OCI-LY7 (cell line): ENCODE data around the gene R3HDM4.

Experiments used
- EZH2phosphoT487 ChIP-seq: fragments of 200-600 bp; sonication (generic); IDR thresholded peaks from 2 replicates; pipeline ENCODE4 v1.6.1; 2018; ENCODE audit warnings: low read depth, borderline replicate concordance, mild to moderate bottlenecking, mixed run types, antibody characterized with exemption, low read length, moderate library complexity, mixed read lengths
- TF ChIP-seq, protein P1 (sequence below): fragments of 200-600 bp; sonication (generic); conservative IDR thresholded peaks from 2 replicates; pipeline ENCODE4 v1.5.1; 2014; ENCODE audit warnings: mild to moderate bottlenecking, antibody characterized with exemption, low read length, moderate library complexity, mixed read lengths

DNA sequence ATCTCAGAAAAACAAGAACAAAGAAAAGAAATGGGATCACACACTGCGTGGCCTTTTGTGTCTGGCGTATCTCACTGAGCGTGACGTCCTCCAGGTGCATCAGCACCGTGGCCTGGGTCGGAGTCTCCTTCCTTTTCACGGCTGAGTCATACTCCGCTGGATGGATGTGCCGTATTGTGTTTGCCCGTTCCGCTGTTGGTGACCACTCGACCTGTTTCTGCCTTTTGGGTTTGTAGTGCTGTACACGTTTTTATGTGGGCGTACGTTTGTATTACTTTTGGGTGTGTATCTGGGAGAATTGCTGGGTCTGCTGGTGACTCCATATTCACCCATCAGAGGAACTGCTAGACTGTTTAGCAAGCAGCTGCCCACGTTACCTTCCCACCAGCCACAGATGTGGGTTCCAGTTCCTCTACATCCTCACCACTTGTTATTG is 24.3 kb upstream of the R3HDM4 start:
- TF ChIP-seq, protein P1, sequence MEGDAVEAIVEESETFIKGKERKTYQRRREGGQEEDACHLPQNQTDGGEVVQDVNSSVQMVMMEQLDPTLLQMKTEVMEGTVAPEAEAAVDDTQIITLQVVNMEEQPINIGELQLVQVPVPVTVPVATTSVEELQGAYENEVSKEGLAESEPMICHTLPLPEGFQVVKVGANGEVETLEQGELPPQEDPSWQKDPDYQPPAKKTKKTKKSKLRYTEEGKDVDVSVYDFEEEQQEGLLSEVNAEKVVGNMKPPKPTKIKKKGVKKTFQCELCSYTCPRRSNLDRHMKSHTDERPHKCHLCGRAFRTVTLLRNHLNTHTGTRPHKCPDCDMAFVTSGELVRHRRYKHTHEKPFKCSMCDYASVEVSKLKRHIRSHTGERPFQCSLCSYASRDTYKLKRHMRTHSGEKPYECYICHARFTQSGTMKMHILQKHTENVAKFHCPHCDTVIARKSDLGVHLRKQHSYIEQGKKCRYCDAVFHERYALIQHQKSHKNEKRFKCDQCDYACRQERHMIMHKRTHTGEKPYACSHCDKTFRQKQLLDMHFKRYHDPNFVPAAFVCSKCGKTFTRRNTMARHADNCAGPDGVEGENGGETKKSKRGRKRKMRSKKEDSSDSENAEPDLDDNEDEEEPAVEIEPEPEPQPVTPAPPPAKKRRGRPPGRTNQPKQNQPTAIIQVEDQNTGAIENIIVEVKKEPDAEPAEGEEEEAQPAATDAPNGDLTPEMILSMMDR = no peak
- no peak for TF ChIP-seq EZH2phosphoT487
